Kidney (tissue), 14 donors: ENCODE data around the gene NECAP2. TPM values are rescaled to one million over a fixed set of nuclear protein-coding genes. Genes with fewer than 3 reads are reported as not detected.
"Not testable (repeated sequence)": the region's sequence is repeated elsewhere in the genome, so short reads cannot be mapped to it uniquely, and the experiment has no call there.

ENCODE experiments used
- DNase-seq, 5 donors: peaks; one replicate each; pipeline ENCODE4 v3.0.0-alpha.2; 2013 to 2020
- FAIRE-seq: peaks from 2 replicates; lab custom pipeline; 2012; peaks lifted over from hg19 to GRCh38; lab: Jason Lieb, UNC
- H3K27ac ChIP-seq, 2 donors: one replicate each; pipeline ENCODE4 v1.7.0; 2013; ENCODE audit warnings: low read depth in 2 of 2, low read length in 2 of 2, inconsistent platforms in 1 of 2
- H3K27me3 ChIP-seq: one replicate; pipeline ENCODE4 v1.7.1; 2013; ENCODE audit warnings: low read length, inconsistent platforms; ENCODE audit not compliant: control insufficient read depth, insufficient read depth
- H3K36me3 ChIP-seq, 3 donors: one replicate each; pipeline versions ENCODE4 v1.7.0 to v1.7.1; 2013; ENCODE audit warnings: low read length in 3 of 3, control low read depth in 1 of 3, inconsistent platforms in 1 of 3; ENCODE audit not compliant: insufficient read depth in 3 of 3, control insufficient read depth in 2 of 3
- H3K4me1 ChIP-seq, 3 donors: one replicate each; pipeline versions ENCODE4 v1.7.0 to v1.7.1; 2013; ENCODE audit warnings: low read length in 3 of 3, inconsistent platforms in 1 of 3, low read depth in 1 of 3; ENCODE audit not compliant: control insufficient read depth in 2 of 3, insufficient read depth in 2 of 3
- H3K4me3 ChIP-seq, 3 donors: one replicate each; pipeline versions ENCODE4 v1.7.0 to v1.8.1; 2013; ENCODE audit warnings: low read length in 3 of 3, control low read depth in 1 of 3, inconsistent platforms in 1 of 3
- H3K9ac ChIP-seq, 3 donors: one replicate each; pipeline versions ENCODE4 v1.7.0 to v1.7.1; 2013; ENCODE audit warnings: low read length in 3 of 3, control low read depth in 1 of 3, inconsistent platforms in 1 of 3
- H3K9me3 ChIP-seq, 3 donors: one replicate each; pipeline versions ENCODE4 v1.7.0 to v1.7.1; 2013; ENCODE audit warnings: low read length in 3 of 3, control low read depth in 1 of 3, inconsistent platforms in 1 of 3; ENCODE audit not compliant: control insufficient read depth in 2 of 3, insufficient read depth in 1 of 3
- CTCF ChIP-seq: IDR thresholded peaks from 3 replicates; pipeline ENCODE4 v1.5.1; 2012; ENCODE audit warnings: mild to moderate bottlenecking, moderate library complexity, borderline replicate concordance; ENCODE audit not compliant: insufficient read depth; ENCODE audit errors: extremely low read depth
- intact Hi-C: fragments of 100-400 bp; cut with DNase I; formaldehyde crosslinking; loops from one replicate; pipeline ENCODE4 v1.11.1; 2022
- polyA plus RNA-seq: library from polyadenylated mRNA; stranded (reverse); fragments of 350-450 nt; fragmentation: Illumina TruSeq; extraction: RNeasy Lipid Tissue Mini Kit (QIAGEN cat#74804); gene quantifications from one replicate; pipeline ENCODE4 v1.2.3, GENCODE V29; 2014; ENCODE audit warnings: low read depth, low replicate concordance; ENCODE audit not compliant: insufficient read depth
- total RNA-seq: library from RNA; stranded (reverse); fragmentation: NEBNext Ultra II Directional; extraction: Animal tissue kit (Norgen Biotek cat#: 25700); gene quantifications from one replicate; pipeline ENCODE4 v1.2.1, GENCODE V29; 2021
- donor health status: control.
- donor health status: control.
- donor health status: control.
- donor health status: control.
- donor health status: control.
- donor health status: DM: yes; HTN: yes; CAD: no.
- donor health status: Normal renal cell carcinoma (clear cell type).

Gene NECAP2
- total and polyA plus RNA-seq, 2 donors from 2014 or later, result 49.9 to 57.4 TPM

GRCh38 chr1:16464917-16465625, 24.5 kb downstream of the NECAP2 start:
- H3K4me1 ChIP-seq, result no peaks in the 10 kb centered on the region
- TF ChIP-seq CTCF, result no peak
- H3K27ac ChIP-seq, result no peak overlapping the region
- H3K9ac ChIP-seq, result no peak overlapping the region
- peaks cover 3 to 10% (median 3%) of the 10 kb centered on the region in 3 donors for H3K36me3 ChIP-seq
- FAIRE-seq (no peak), DNase-seq (no peak)
- H3K9me3 ChIP-seq, result no peaks in the 10 kb centered on the region
- no peak overlapping the region for H3K4me3 ChIP-seq
- intact Hi-C loops, result no loop called here
- H3K27me3 ChIP-seq, result no peaks in the 10 kb centered on the region

DNA sequence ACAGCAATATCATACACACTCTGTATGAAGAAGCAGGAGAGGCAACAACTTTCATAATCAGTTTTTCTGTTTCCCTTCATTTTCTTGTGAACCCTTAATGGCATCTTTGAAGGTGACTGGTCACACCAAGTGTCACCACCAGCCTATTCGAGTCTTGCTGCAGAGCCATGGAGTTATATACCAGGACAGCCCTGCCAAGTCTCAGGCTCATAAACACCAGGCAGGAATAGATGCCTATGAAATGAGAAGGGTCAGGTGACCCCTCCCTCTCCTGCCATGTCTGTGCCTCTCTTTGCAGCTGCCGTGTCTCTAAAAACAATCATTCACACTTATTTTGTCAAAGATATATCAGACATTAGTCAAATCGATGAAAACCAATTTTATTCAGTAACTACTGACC, 28.0 kb downstream of the NECAP2 start:
- no peak overlapping the region for H3K27ac ChIP-seq
- H3K9me3 ChIP-seq, result no peaks in the 10 kb centered on the region
- no peak overlapping the region for H3K4me3 ChIP-seq
- FAIRE-seq (no peak), DNase-seq (no peak)
- intact Hi-C loops, result no loop called here
- TF ChIP-seq CTCF, result no peak
- H3K4me1 ChIP-seq, result no peaks in the 10 kb centered on the region
- no peaks in the 10 kb centered on the region for H3K27me3 ChIP-seq
- peaks cover 0 to 3% (median 0%) of the 10 kb centered on the region in 3 donors for H3K36me3 ChIP-seq
- no peak overlapping the region for H3K9ac ChIP-seq

GRCh38 chr1:16474166-16474800, 33.8 kb downstream of the NECAP2 start:
- DNase-seq, result peak in 4 of 5 donors; percentile 48 to 60 (median 54)
- FAIRE-seq, result no peak
- Histone ChIP-seq H3K4me1 (no peaks in the 10 kb centered on the region), H3K27me3 (no peaks in the 10 kb centered on the region), H3K27ac (no peak overlapping the region), H3K36me3 (peaks cover 0 to 12% (median 2%) of the 10 kb centered on the region in 3 donors), H3K9me3 (no peaks in the 10 kb centered on the region), H3K4me3 (no peak overlapping the region), H3K9ac (no peak overlapping the region)
- intact Hi-C loops, result no loop called here
- no peak for TF ChIP-seq CTCF

GRCh38 chr1:16474891-16475290, 34.4 kb downstream of the NECAP2 start:
- FAIRE-seq, H3K4me1 ChIP-seq, H3K9ac ChIP-seq, intact Hi-C loops, H3K27me3 ChIP-seq, H3K9me3 ChIP-seq, DNase-seq, H3K4me3 ChIP-seq, H3K36me3 ChIP-seq, H3K27ac ChIP-seq: not testable (repeated sequence)

- H3K9ac ChIP-seq, H3K4me3 ChIP-seq, intact Hi-C loops, FAIRE-seq, H3K4me1 ChIP-seq, DNase-seq, H3K9me3 ChIP-seq, H3K27me3 ChIP-seq, H3K27ac ChIP-seq: not testable (repeated sequence)
- H3K36me3 ChIP-seq, result peaks cover 0 to 14% (median 4%) of the 10 kb centered on the region in 3 donors
Measured at GRCh38 chr1:16475771-16476770, 35.5 kb downstream of the NECAP2 start.
